ENCODE measurements around the gene GPX2.

The GPX2 gene

DNA sequence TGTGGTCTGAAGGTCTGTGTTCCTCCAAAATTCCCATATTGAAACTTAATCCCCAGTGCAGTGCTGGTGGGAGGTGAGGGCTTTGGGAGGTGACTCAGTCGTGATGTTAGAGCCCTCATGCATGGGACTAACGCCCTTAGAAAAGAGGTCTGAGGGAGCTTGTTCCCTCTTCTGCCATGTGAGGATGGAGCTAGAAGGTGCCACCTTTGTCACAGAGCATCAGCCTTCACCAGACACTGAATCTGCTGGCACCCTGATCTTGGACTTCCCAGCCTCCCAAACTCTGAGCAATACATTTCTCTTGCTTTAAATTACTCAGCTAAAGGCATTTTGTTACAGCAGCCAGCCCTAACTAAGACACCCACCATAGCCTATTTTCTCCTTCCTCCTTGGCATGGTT lies 15.7 kb upstream of the GPX2 start:
- Histone ChIP-seq H3K79me2 (ENCODE audit: insufficient read depth, low read length) (no peaks in the 10 kb centered on the region), H4K20me1 (ENCODE audit: insufficient read depth, low read length) (peaks cover 23% of the 10 kb centered on the region; the same call in 1 of the 2 replicates), H3K4me2 (ENCODE audit: insufficient read depth, low read length) (no peak overlapping the region), H2AFZ (ENCODE audit: low read depth, low read length) (no peak overlapping the region), H3K9ac (ENCODE audit: low read depth, low read length) (no peak overlapping the region), H3K27me3 (ENCODE audit: insufficient read depth, low read length, poor library complexity) (no peaks in the 10 kb centered on the region), H3K4me3 (ENCODE audit: low read depth in 1 of 2, low read length in 2 of 2) (no peak overlapping the region), H3K9me3 (ENCODE audit: insufficient read depth, low read length, severe bottlenecking) (no peaks in the 10 kb centered on the region), H3K27ac (ENCODE audit: low read length) (no peak overlapping the region), H3K4me1 (ENCODE audit: insufficient read depth, low read length) (no peaks in the 10 kb centered on the region), H3K36me3 (ENCODE audit: insufficient read depth, low read length) (peaks cover 19% of the 10 kb centered on the region)
- TF ChIP-seq, protein P1, sequence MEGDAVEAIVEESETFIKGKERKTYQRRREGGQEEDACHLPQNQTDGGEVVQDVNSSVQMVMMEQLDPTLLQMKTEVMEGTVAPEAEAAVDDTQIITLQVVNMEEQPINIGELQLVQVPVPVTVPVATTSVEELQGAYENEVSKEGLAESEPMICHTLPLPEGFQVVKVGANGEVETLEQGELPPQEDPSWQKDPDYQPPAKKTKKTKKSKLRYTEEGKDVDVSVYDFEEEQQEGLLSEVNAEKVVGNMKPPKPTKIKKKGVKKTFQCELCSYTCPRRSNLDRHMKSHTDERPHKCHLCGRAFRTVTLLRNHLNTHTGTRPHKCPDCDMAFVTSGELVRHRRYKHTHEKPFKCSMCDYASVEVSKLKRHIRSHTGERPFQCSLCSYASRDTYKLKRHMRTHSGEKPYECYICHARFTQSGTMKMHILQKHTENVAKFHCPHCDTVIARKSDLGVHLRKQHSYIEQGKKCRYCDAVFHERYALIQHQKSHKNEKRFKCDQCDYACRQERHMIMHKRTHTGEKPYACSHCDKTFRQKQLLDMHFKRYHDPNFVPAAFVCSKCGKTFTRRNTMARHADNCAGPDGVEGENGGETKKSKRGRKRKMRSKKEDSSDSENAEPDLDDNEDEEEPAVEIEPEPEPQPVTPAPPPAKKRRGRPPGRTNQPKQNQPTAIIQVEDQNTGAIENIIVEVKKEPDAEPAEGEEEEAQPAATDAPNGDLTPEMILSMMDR (IDR thresholded peaks at IDR 0.05; ENCODE audit: borderline replicate concordance, extremely low read depth, low read length, poor library complexity, severe bottlenecking): no peak
- TF ChIP-seq EZH2 (IDR thresholded peaks at IDR 0.05; ENCODE audit: borderline replicate concordance, low read depth, low read length, severe bottlenecking): no peak
- ATAC-seq (ENCODE audit: insufficient read depth, low read depth) (no peak), DNase-seq (no peak)

DNA sequence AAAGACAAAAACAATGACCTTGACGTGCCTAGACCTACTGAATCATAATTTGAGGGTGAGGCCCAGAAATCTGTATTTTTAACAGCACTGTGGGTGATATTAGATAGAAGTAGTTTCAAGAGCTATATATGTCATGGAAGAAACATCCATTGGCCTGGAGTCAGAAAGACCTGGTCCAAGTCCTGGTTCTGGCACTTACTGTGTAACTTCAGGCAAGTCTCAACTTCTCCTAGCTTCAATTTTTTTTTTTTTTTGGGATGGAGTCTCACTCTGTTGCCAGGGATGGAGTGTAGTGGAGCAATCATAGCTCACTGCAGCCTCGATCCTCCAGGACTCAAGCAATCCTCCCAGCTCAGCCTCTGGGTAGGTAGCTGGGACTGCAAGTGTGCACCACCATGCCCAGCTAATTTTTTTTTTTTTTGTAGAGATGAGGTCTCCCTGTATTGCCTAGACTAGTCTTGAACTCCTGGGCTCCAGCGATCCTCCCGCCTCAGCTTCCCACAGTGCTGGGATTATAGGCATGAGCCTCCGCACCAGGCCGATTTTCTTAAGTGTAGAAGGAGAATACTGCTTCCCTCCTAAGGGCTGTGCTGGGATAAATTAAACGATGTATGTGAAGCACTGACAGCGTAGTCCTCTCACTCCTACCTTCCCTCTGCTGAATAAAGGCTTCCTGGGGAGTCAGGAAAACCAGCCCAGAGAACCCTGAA lies 14.3 kb upstream of the GPX2 start:
- Histone ChIP-seq H2AFZ (ENCODE audit: low read depth, low read length) (no peak overlapping the region), H3K27ac (ENCODE audit: low read length) (no peak overlapping the region), H3K9me3 (ENCODE audit: insufficient read depth, low read length, severe bottlenecking) (no peaks in the 10 kb centered on the region), H3K4me2 (ENCODE audit: insufficient read depth, low read length) (no peak overlapping the region), H3K27me3 (ENCODE audit: insufficient read depth, low read length, poor library complexity) (no peaks in the 10 kb centered on the region), H3K4me3 (ENCODE audit: low read depth in 1 of 2, low read length in 2 of 2) (no peak overlapping the region), H4K20me1 (ENCODE audit: insufficient read depth, low read length) (peaks cover 24% of the 10 kb centered on the region; the same call in 1 of the 2 replicates), H3K79me2 (ENCODE audit: insufficient read depth, low read length) (no peaks in the 10 kb centered on the region), H3K9ac (ENCODE audit: low read depth, low read length) (no peak overlapping the region), H3K36me3 (ENCODE audit: insufficient read depth, low read length) (peaks cover 20% of the 10 kb centered on the region), H3K4me1 (ENCODE audit: insufficient read depth, low read length) (no peaks in the 10 kb centered on the region)
- no peak for TF ChIP-seq EZH2 (IDR thresholded peaks at IDR 0.05; ENCODE audit: borderline replicate concordance, low read depth, low read length, severe bottlenecking)
- TF ChIP-seq, protein P1 (IDR thresholded peaks at IDR 0.05; ENCODE audit: borderline replicate concordance, extremely low read depth, low read length, poor library complexity, severe bottlenecking): no peak
- DNase-seq: no peak
- ATAC-seq (ENCODE audit: insufficient read depth, low read depth): no peak

DNA sequence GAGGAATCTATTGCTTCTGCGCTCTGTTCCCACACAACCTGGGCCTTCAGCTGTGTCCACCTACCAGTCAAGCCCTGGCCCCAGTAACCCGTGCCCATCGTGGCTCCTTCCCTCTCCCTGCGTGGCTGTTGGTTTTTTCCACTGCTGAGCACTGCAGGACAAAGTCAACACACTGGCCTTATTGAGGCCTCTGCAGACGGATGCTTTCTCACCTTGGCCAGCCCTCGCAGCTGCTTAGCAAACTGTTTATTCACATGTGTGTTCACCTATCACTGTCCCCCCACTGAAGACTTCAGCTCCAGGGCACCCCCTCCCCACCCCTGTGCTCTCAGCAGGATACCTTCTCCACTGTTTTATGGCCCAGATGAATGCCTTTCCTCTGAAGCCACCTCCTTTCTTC lies 12.8 kb upstream of the GPX2 start:
- ATAC-seq (ENCODE audit: insufficient read depth, low read depth) (no peak), DNase-seq (no peak)
- H3K36me3 ChIP-seq (ENCODE audit: insufficient read depth, low read length): peaks cover 36% of the 10 kb centered on the region
- no peak overlapping the region for H2AFZ ChIP-seq (ENCODE audit: low read depth, low read length)
- no peak overlapping the region for H3K27ac ChIP-seq (ENCODE audit: low read length)
- peaks cover 14% of the 10 kb centered on the region; the same call in 1 of the 2 replicates for H4K20me1 ChIP-seq (ENCODE audit: insufficient read depth, low read length)
- H3K27me3 ChIP-seq (ENCODE audit: insufficient read depth, low read length, poor library complexity): no peaks in the 10 kb centered on the region
- H3K9ac ChIP-seq (ENCODE audit: low read depth, low read length): no peak overlapping the region
- H3K79me2 ChIP-seq (ENCODE audit: insufficient read depth, low read length): no peaks in the 10 kb centered on the region
- no peaks in the 10 kb centered on the region for H3K9me3 ChIP-seq (ENCODE audit: insufficient read depth, low read length, severe bottlenecking)
- no peaks in the 10 kb centered on the region for H3K4me1 ChIP-seq (ENCODE audit: insufficient read depth, low read length)
- TF ChIP-seq, protein P1 (IDR thresholded peaks at IDR 0.05; ENCODE audit: borderline replicate concordance, extremely low read depth, low read length, poor library complexity, severe bottlenecking): no peak
- TF ChIP-seq EZH2 (IDR thresholded peaks at IDR 0.05; ENCODE audit: borderline replicate concordance, low read depth, low read length, severe bottlenecking): no peak
- no peak overlapping the region for H3K4me3 ChIP-seq (ENCODE audit: low read depth in 1 of 2, low read length in 2 of 2)
- H3K4me2 ChIP-seq (ENCODE audit: insufficient read depth, low read length): no peak overlapping the region

All from DND-41 (cell line).